ENCODE measurements around the gene LGI2. TPM values are rescaled to one million over a fixed set of nuclear protein-coding genes. Genes with fewer than 3 reads are reported as not detected.
A peak's percentile ranks its signal among the peaks of the same experiment; 100 is the strongest.

LGI2 gene
- total RNA-seq, 1 donor from 2014 or later = not detected

DNA sequence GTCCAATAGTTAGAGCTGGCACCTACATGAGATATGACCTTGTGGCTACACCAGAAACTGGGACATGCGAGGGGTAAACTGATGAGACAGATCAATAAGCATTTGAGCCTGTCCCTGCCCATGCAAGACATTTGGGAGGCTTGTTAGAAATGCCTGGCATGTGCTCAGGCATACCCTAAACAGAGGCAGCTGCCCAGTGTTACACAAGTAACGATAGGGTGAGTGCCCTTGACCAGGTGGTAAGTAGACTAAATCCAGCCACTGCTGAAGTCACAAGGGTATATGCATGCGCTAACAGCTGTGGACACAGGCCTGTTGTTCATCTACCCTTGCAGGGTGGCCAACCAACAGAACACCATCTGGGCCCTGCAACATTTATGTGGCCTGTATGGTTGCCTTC, 61.8 kb downstream of the LGI2 start:
- H3K27me3 ChIP-seq (ENCODE audit: control insufficient read depth, insufficient read depth, low read length) = no peaks in the 10 kb centered on the region
- FAIRE-seq (peak; percentile 76), DNase-seq (ENCODE audit: low read depth) (no peak)
- no peaks in the 10 kb centered on the region for H3K36me3 ChIP-seq (ENCODE audit: control insufficient read depth, insufficient read depth, low read length)
- no peak for TF ChIP-seq CTCF (IDR thresholded peaks at IDR 0.05; ENCODE audit: insufficient read depth, low read length, severe bottlenecking)
- no peak overlapping the region for H3K4me3 ChIP-seq (ENCODE audit: low read depth, low read length)

GRCh38 chr4:24968278-24968677, 62.5 kb downstream of the LGI2 start:
- Histone ChIP-seq H3K36me3 (ENCODE audit: control insufficient read depth, insufficient read depth, low read length) (no peaks in the 10 kb centered on the region), H3K4me3 (ENCODE audit: low read depth, low read length) (no peak overlapping the region), H3K27me3 (ENCODE audit: control insufficient read depth, insufficient read depth, low read length) (no peaks in the 10 kb centered on the region)
- no peak for DNase-seq (ENCODE audit: low read depth)
- FAIRE-seq = no peak
- TF ChIP-seq CTCF (IDR thresholded peaks at IDR 0.05; ENCODE audit: insufficient read depth, low read length, severe bottlenecking) = no peak

GRCh38 chr4:24967346-24967745, 63.4 kb downstream of the LGI2 start:
- TF ChIP-seq CTCF (IDR thresholded peaks at IDR 0.05; ENCODE audit: insufficient read depth, low read length, severe bottlenecking) = no peak
- DNase-seq (ENCODE audit: low read depth) (no peak), FAIRE-seq (no peak)
- no peaks in the 10 kb centered on the region for H3K36me3 ChIP-seq (ENCODE audit: control insufficient read depth, insufficient read depth, low read length)
- H3K27me3 ChIP-seq (ENCODE audit: control insufficient read depth, insufficient read depth, low read length) = no peaks in the 10 kb centered on the region
- no peak overlapping the region for H3K4me3 ChIP-seq (ENCODE audit: low read depth, low read length)

DNA sequence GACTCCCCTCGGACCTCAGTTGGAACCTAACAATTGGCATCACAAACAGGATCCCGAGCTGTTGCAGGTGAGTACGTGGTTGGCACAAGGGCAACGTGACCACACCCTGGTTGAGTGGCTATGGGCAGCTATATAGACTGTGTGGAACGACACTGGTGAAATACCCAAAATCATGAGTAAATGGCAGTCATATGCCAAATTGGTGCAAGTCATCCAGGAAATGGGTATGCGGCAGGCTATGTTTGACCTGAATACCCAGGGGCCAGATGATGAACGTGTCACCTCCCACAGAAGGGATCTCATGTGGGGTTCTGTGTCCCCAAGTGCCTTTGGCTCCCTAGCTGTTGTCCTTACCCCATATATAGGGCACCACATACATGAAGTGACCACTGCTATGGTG, 64.7 kb downstream of the LGI2 start:
- FAIRE-seq = no peak
- Histone ChIP-seq H3K4me3 (ENCODE audit: low read depth, low read length) (no peak overlapping the region), H3K27me3 (ENCODE audit: control insufficient read depth, insufficient read depth, low read length) (no peaks in the 10 kb centered on the region), H3K36me3 (ENCODE audit: control insufficient read depth, insufficient read depth, low read length) (no peaks in the 10 kb centered on the region)
- no peak for TF ChIP-seq CTCF (IDR thresholded peaks at IDR 0.05; ENCODE audit: insufficient read depth, low read length, severe bottlenecking)
- no peak for DNase-seq (ENCODE audit: low read depth)

DNA sequence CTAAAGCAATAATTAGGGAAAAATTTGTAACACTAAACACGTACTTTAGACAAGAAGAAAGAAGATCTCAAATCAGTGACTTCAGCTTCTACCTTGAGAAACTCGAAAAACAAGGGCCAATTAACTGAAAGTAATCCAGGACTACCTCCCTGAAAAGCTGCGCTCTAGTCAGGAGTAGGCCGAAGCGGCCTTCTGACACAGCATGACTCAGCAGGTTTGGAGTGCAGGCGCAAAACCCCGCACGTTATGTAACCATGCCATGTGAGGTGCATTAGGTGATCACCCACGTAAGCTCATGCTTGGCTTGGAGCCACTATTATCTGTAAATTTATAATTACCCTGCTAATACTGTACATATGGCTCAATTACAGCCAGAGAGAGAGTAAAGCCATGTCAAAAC, 65.1 kb downstream of the LGI2 start:
- Histone ChIP-seq H3K36me3 (ENCODE audit: control insufficient read depth, insufficient read depth, low read length) (no peaks in the 10 kb centered on the region), H3K4me3 (ENCODE audit: low read depth, low read length) (no peak overlapping the region), H3K27me3 (ENCODE audit: control insufficient read depth, insufficient read depth, low read length) (no peaks in the 10 kb centered on the region)
- FAIRE-seq (no peak), DNase-seq (ENCODE audit: low read depth) (no peak)
- TF ChIP-seq CTCF (IDR thresholded peaks at IDR 0.05; ENCODE audit: insufficient read depth, low read length, severe bottlenecking) = no peak

DNA sequence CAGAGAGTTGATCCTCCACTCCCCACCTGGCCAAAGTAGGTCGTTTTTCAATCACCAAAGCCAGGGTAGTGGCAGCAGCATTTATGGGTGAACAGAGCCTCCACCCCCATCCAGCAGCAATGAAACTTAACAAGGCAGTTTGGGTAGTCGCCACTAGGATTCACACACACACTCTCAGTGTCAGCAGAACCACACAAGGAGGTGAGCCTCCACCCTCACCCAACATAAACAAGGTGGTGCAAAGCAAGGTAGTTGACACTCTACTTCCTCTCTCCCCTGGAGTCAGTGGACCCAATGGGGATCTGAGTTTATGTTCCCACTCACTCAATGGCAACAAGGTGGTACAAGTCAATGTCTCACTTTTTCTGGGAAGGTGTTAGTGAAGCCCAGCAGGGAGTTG, 67.5 kb downstream of the LGI2 start:
- H3K27me3 ChIP-seq (ENCODE audit: control insufficient read depth, insufficient read depth, low read length) = no peaks in the 10 kb centered on the region
- no peak overlapping the region for H3K4me3 ChIP-seq (ENCODE audit: low read depth, low read length)
- DNase-seq (ENCODE audit: low read depth) (no peak), FAIRE-seq (no peak)
- no peak for TF ChIP-seq CTCF (IDR thresholded peaks at IDR 0.05; ENCODE audit: insufficient read depth, low read length, severe bottlenecking)
- H3K36me3 ChIP-seq (ENCODE audit: control insufficient read depth, insufficient read depth, low read length) = no peaks in the 10 kb centered on the region

All from bronchial epithelial cell (primary cell).